Measurements from ENCODE around the gene VWC2.

Gene VWC2

DNA sequence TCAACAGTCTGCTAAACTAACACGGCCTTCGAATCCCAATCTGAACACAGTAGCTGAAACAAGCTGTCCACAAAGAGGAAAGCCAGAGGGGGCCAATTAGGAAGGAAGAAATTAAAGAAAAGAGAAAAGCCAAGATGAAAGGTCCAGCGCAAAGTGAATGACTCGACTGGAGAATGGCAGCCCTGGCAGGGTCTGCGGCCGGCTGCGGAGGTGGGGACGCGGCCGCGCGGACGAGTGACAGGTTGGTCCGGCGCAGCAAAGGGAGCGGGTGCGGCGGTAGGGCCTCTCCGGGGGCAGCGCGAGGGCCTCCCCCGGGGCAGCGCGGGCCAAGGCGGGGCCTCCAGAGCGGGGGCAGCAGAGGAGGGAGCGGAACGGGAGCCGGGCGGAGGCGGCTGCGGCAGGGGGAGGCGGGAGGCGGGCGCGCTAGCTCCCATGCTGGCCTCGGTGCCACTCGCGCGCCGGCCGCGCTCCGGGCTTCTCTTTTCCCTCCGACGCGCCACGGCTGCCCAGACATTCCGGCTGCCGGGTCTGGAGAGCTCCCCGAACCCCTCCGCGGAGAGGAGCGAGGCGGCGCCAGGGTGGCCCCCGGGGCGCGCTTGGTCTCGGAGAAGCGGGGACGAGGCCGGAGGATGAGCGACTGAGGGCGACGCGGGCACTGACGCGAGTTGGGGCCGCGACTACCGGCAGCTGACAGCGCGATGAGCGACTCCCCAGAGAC lies at the start of gene VWC2:
Gene VWC2, plus strand, starts transcription at position 421 of the 718 bp plus-strand sequence. CDS start 1,798 bp downstream, outside the sequence.
- no peak for DNase-seq (ENCODE audit: low read depth, low spot score)
- no peak within 1 kb of the TSS for H3K27ac ChIP-seq

DNA sequence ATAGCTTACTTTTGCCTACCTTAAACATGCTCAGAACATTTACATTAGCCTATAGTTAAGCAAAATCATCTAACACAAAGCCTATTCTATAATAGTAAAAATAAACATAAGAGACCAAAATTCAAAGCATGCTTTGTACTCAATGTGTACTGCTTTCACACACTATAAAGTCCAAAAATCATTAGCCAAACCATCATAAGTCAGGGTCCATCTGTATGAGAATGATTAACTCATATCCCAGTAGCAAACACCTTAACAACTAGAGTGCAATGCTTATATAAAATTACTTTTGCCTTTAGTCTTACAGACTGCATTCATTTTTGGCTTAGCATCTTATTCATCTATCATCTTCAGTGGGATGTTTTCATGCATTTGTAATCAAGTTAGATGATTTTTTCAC lies 49.4 kb upstream of the VWC2 start:
- DNase-seq (ENCODE audit: low read depth, low spot score), result no peak
- H3K27ac ChIP-seq, result no peak overlapping the region

DNA sequence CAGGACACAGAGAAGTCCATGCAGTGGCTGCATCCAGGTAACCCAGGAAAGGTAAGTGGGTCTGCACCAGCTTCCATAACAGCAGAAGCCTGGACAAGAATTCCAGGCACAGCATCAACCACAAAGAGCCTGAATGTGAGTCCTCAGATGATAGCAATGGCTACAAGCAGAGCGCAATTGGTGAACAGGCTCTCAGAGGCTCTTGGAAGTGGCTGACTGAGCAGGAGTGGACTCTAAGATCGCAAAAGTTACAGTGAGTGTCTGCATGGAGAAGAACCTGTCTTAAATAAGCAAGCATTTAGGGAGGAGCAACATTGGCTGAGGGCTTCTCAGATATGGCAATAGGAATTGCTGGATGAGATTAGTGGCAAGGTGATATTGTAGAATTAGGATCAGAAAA lies 41.6 kb upstream of the VWC2 start:
- H3K27ac ChIP-seq, result no peak overlapping the region

DNA sequence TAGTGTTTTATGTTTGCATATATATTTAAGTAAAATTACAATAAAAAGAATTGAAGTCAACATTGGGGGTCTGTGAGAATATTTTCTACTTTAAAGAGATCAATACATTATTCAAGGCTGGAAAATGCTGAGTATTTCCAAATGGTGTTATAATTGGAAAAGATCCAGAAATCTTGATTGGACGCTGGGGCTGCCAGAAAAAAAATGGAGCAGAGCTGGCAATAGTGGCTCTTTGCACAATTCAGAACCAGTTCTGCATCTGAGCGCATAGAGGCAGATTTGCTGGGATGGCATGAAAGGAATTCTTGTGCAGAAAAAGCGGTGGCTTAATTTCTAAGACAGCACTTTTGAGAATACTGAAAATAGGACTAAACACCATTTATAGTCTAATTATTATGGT lies 10.8 kb upstream of the VWC2 start:
- H3K27ac ChIP-seq, result no peak overlapping the region
- DNase-seq (ENCODE audit: low read depth, low spot score), result no peak

More for the DNA sequence above, 41.6 kb upstream of the VWC2 start:
- DNase-seq (ENCODE audit: low read depth, low spot score), result no peak

DNA sequence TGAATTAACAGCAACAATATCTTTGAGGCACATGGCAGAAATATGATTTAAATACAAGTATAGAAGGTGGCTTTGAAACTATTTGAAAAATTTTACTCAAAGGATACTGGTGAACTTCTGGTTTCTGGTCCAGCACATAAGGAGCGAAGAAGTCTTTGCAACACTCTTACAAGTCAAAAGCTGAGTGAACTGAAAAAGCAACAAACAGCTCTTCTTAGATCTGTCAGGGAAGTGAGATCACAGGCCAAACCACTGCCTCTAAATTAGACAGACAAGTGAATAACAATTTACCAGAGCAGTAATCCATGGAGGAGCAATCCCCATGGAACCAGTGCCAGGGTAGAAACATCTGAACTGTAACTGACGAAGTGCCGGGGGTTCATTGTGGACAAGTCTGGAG lies 9.6 kb upstream of the VWC2 start:
- no peak overlapping the region for H3K27ac ChIP-seq
- DNase-seq (ENCODE audit: low read depth, low spot score), result no peak

DNA sequence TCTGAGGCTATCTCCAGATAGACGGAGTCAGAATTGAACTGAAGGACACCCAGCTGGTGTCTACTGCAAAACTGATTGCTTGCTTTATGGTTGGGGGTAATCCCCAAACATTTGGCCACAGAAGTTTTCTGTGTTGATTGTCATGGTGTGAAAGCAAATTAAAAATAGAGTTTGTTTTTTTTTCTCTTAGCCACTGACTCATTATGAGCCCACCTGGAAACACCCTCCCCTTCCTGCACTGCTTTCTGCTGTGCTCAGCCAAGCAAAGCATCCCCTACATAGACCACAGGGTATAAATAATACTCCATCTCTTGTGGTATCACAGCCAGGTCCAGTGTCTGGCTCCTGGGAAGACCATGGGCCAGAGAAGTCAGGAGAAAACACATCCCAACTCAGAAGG lies 6.5 kb upstream of the VWC2 start:
- H3K27ac ChIP-seq, result no peak overlapping the region
- DNase-seq (ENCODE audit: low read depth, low spot score), result no peak

DNA sequence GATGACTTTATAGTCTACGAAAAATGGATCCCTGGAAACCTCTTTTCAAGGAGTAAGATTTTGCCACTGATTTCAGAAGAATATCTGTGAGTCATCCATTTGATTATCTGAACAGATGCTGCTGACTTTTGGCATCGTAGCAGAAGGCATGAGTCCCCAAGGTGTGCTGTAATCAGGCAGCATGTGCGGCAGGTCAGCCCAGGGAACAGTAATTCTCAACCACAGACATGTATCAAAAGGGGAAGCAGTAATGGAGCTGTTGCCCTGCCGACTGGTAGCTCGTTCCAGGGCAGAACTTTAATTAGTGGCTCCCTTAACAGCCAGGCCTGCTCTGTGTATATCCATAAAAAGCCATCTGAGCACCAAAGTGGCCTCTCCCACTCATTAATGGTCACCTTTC lies 5.7 kb upstream of the VWC2 start:
- no peak overlapping the region for H3K27ac ChIP-seq

DNA sequence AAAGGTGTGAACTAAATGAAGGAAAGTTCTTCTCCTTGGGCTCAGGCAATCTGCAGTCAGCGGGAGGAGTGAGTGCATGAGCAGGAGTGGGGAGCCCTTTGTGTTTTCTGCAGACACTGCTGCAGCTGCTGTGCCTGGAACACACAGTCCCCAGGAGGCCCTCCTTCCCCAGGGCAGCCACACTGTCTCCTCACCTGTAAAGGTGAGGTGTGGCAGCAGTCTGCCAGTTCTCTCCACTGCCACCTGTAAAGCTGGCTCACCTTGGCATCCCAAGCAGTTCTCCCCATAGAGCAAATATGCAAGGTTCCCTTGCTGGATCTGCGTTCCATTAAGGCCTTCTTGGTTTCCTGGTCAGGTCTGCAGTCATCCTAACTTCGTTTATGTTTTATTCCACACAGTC lies 5.2 kb upstream of the VWC2 start:
- DNase-seq (ENCODE audit: low read depth, low spot score), result no peak

More for the DNA sequence above, 5.7 kb upstream of the VWC2 start:
- DNase-seq (ENCODE audit: low read depth, low spot score), result no peak

DNA sequence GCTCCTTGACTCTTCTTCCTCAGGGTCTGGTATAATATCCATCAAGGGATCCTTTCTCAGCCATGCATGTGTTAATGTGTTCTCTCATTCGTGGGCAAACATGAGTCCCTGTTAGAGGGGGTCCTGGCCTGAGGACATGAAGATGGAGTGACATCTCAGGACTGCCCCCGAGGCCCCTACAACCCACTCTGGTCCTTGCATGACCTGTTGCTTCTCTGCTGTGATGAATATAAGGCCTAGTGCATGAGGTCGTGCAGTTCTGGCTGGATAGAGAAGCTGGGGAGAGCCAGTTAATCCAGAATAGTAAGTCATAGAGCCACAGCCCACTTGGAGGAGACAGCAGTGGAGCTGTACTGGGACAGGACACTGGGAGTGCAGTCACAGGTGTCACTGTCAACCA lies 4.6 kb upstream of the VWC2 start:
- no peak overlapping the region for H3K27ac ChIP-seq
- no peak for DNase-seq (ENCODE audit: low read depth, low spot score)

More for the DNA sequence above, 5.2 kb upstream of the VWC2 start:
- H3K27ac ChIP-seq, result no peak overlapping the region

DNA sequence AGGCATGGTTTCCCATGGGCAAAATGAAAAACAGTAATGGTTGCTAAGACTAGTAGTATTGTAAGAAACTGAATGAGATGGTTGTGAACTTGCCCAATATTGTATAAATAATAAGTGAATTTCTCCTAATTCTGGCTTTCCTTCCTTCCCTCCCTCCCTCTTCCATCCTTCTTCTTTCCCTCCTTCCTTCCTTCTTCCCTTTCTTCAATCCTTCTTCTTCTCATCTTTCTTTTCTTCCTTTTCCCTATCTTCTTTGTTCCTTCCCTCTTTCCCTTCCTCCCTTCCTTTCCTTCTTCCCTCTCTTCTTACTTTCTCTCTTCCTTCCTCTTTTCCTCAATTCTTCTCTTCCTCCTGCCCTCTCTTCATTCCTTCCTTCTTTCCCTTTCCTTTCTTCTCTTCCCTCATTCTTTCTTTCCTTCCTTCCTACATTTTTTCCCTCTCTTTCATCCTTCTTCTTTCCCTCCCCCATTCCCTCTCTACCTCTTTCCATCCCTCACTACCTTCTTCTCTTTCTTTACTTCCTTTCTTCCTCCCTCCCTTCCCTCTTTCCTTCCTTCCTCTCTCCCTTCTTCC lies 4.1 kb upstream of the VWC2 start:
- DNase-seq (ENCODE audit: low read depth, low spot score), result no peak
- no peak overlapping the region for H3K27ac ChIP-seq

DNA sequence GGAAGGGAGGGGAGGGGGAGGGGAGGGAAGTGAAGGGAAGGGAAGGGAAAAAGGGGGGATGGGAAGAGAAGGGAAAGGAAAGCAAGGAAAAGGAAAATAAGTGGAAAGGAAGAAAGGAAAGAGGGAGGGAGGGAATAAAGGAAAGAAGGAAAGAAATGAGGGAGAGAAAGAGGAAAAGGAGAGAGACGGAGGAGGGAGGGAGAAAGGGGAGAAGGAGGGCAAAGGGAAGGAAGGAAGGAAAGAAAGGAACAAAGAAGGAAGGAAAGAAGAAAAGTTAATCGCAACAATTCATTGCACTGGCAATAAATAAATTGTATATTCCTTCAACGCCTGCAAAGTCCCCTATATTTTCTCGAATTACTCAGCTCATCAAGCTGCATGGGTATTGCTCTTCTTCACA lies 2.6 kb upstream of the VWC2 start:
- no peak for DNase-seq (ENCODE audit: low read depth, low spot score)
- no peak overlapping the region for H3K27ac ChIP-seq

DNA sequence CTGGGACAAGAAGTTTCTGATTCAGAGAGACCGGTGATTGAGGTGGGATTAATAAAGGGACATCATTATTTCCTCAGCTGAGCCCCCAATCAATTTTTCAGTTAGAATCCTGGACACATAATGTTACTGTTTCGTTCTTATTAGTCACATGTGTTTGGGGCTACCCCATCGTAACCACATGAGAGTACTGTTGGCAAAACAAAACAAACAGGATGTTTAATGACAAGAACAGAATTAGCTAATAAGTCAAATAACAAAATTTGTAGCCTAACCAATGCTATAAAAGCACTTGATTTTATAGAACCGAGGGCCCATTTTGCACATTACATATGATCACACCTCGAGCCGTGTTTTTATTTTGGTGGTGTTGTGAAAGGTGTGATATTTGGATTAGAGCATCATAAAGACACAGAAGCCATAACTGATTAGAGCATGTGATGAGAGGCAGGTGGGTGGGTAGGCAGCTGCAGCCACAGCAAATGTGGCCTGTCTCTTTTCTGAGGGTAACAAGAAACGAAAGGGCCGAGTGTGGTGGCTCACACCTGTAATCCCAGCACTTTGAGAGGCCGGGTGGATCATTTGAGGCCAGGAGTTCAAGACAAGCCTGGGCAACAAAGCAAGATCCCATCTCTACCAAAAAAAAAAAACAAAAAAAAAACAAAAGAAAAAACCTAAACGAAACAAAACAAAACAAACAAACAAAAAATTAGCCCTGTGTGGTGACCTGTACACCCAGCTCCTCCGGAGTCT lies 1.8 kb upstream of the VWC2 start:
- no peak overlapping the region for H3K27ac ChIP-seq
- no peak for DNase-seq (ENCODE audit: low read depth, low spot score)

DNA sequence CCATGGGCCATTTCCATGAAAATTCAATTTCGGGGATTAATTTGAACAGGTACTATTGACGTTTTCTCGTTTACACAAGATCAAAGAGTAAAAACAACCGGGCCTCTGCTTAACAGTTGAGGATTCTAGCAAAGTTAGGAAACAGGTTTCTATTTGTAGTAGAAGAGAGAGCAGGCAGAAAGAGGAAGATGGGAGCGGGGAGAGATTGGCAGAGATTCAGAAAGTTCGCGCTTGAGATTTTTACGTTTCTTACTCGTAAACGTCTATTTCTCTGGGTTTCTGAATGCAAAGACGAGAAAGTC lies 571 bp upstream of the VWC2 start:
- H3K27ac ChIP-seq, result no peak overlapping the region
- DNase-seq (ENCODE audit: low read depth, low spot score), result no peak

DNA sequence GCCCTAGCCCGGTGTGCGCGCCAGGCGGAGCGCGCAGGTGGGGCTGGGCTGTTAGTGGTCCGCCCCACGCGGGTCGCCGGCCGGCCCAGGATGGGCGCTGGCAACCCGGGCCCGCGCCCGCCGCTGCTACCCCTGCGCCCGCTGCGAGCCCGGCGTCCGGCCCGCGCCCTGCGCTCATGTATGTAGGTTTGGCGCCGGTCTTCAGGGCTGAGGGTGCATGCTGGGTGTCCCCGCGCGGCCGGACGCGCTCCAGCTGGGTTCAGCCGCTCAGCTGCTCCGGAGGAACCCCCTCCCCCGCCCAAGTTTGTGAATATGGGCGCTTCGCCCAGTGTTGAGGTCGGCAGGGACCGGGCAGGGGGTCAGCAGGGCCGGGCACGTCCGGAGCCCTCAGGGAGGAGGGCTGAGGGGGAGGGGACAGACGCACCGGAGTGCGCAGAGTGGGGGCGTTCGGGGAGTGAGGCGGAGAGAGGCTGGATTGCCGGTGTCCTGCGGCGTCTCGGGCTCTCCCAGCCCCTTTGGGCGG lies 559 bp downstream of the VWC2 start:
- no peak for DNase-seq (ENCODE audit: low read depth, low spot score)
- H3K27ac ChIP-seq, result no peak overlapping the region

DNA sequence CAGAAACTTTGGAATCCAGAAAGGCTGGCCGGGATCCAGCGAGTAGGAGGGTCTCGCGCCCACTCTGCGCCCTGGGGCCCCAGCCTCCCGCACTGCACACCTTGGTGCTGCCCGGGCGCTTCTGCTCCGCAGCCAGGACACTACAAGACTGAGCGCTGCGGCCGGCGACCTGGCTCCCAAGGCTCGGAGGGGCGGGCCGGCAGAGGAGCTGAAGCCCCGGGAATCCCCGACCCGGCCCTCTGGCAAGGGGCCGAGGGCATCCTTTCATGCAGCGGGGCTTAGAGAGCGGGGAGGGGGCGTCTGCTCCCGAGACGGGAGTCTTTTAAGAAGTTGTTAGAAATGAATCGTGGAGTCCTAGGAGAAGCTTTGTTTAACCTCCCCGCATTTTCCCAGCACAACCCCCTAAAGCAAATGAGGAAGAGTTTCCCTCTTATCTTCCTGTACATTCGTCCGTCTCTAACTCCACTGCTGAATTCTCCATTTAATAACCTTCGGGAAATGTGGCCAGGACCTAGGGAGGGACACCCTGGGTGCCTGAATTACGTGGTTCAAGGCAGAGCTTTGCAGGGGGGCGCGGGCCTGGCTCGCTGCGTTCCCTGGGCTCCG lies 1.1 kb downstream of the VWC2 start:
- no peak overlapping the region for H3K27ac ChIP-seq
- DNase-seq (ENCODE audit: low read depth, low spot score), result no peak

DNA sequence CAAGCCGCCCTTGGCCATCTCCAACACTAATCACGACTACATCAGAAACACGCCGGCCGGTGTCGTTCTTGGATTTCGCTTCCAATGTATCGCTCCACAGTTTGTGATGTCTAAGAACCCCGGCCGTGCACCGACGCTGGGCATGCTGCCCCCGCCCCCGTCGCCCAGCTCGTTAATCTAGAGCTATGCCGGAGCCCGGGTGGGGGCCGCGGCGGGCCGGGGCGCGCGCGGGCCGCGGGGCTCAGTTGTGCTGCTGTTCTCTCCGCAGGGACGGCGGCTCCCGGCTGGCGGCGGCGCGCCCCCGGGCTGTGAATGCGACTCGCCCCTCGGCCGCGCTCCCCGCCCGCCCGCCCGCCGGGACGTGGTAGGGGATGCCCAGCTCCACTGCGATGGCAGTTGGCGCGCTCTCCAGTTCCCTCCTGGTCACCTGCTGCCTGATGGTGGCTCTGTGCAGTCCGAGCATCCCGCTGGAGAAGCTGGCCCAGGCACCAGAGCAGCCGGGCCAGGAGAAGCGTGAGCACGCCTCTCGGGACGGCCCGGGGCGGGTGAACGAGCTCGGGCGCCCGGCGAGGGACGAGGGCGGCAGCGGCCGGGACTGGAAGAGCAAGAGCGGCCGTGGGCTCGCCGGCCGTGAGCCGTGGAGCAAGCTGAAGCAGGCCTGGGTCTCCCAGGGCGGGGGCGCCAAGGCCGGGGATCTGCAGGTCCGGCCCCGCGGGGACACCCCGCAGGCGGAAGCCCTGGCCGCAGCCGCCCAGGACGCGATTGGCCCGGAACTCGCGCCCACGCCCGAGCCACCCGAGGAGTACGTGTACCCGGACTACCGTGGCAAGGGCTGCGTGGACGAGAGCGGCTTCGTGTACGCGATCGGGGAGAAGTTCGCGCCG lies 1.9 kb downstream of the VWC2 start:
- no peak for DNase-seq (ENCODE audit: low read depth, low spot score)
- H3K27ac ChIP-seq, result no peak overlapping the region

DNA sequence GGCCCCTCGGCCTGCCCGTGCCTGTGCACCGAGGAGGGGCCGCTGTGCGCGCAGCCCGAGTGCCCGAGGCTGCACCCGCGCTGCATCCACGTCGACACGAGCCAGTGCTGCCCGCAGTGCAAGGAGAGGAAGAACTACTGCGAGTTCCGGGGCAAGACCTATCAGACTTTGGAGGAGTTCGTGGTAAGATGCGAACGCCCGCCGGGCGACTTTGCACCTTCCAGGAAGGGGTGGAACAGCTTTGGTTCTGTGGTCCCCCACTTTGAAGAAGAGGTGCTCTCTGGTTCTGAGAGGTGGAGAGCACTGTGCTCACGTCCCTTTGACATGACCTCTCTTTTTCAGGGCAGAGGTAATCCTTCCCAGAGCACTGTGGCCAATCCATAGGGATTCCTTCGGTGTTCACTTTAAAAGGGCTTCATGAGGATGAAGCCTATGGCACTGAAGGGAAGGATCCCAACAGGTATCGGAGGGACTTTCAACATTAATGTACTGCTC lies 2.6 kb downstream of the VWC2 start:
- no peak for DNase-seq (ENCODE audit: low read depth, low spot score)
- H3K27ac ChIP-seq, result no peak overlapping the region

DNA sequence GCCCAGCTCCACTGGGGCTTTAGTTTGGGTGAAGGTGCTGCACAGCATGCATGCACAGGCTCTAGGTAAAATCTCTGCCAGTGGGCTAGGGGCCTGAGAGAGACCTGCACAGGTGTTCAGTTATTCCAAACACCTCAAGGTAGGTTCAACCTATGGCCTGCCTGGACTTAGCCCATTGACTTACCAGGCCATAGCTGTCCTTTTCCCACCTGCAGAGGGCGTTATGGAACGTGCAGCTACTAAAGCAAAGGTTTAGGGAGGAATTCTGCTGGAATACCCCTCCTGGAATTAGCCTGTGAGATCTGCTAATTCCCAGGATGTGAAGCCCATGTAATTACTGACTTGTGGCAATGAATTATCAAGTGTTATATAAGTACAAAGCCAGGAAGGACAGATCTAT lies 3.6 kb downstream of the VWC2 start:
- H3K27ac ChIP-seq, result no peak overlapping the region
- DNase-seq (ENCODE audit: low read depth, low spot score), result no peak

DNA sequence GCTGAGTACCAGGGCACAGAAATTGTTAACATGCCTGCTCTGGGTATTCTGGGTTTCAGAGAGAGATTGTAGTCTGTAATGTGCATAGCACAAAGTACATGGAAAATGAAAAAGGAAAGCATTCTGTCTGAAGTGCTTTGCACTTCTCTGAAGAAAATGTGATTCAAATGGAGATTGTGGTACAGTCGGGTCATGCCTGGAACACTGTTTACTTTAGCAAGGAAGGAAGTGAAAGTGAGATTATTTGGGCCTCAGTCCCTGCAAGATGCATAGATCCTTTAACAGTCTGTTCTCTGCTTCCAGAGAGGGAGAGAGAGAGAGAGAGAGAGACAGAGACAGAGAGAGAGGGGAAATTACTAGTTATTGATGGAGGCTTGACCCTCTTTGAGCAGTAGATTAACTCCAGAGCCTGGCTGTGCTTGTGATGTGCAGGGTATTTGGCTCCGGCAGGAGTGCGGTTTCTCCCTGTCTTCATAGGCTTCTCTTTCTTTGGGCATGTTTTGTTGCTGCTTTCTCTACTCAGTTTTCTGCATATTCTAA lies 5.4 kb downstream of the VWC2 start:
- no peak overlapping the region for H3K27ac ChIP-seq
- no peak for DNase-seq (ENCODE audit: low read depth, low spot score)

DNA sequence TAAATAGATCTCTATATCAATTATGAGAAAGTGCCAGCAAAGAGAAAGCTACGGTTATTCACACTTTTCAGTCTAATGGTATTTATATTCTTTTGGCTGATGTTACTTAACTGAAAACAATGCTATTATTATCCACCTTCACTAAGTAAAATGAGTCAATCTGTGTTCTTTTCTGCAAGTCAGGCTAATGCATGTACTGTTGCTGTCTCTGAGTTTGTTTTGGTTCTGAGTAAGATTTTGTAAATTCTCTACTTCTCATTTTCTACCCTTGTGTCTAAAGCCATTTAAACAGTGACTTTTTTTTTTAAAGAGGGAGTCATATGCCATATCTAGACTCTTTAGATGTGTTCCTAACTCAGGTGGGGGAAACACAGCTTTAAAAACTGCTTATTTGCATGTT lies 7.5 kb downstream of the VWC2 start:
- no peak for DNase-seq (ENCODE audit: low read depth, low spot score)

More for the DNA sequence above, 7.5 kb downstream of the VWC2 start:
- H3K27ac ChIP-seq, result no peak overlapping the region

Data from epithelial cell of prostate (primary cell).